Measurements from ENCODE around the gene ACBD5.

The ACBD5 gene

GRCh38 chr10:27253576-27253975 lies 13.0 kb upstream of the ACBD5 start:
- POLR2A ChIA-PET, result no interaction called here
- no peak overlapping the region for H3K27ac ChIP-seq (ENCODE audit: extremely low read depth, low read depth, low read length)
- H3K4me3 ChIP-seq (ENCODE audit: low read depth, low read length), result no peak overlapping the region
- no peak for TF ChIP-seq HIC1 (tag by site-specific recombination; IDR thresholded peaks at IDR 0.05)
- no peak for TF ChIP-seq ZNF26 (tag by site-specific recombination; IDR thresholded peaks at IDR 0.05)
- TF ChIP-seq ZNF626 (tag by site-specific recombination; IDR thresholded peaks at IDR 0.05), result no peak
- no peak for TF ChIP-seq ZNF174 (tag by site-specific recombination; IDR thresholded peaks at IDR 0.05)
- TF ChIP-seq KLF8 (tag by site-specific recombination; IDR thresholded peaks at IDR 0.05), result no peak
- TF ChIP-seq, protein P1, sequence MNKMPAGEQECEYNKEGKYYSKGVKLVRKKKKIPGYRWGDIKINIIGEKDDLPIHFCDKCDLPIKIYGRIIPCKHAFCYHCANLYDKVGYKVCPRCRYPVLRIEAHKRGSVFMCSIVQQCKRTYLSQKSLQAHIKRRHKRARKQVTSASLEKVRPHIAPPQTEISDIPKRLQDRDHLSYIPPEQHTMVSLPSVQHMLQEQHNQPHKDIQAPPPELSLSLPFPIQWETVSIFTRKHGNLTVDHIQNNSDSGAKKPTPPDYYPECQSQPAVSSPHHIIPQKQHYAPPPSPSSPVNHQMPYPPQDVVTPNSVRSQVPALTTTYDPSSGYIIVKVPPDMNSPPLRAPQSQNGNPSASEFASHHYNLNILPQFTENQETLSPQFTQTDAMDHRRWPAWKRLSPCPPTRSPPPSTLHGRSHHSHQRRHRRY (tag by site-specific recombination; IDR thresholded peaks at IDR 0.05), result no peak
- TF ChIP-seq, protein P2, sequence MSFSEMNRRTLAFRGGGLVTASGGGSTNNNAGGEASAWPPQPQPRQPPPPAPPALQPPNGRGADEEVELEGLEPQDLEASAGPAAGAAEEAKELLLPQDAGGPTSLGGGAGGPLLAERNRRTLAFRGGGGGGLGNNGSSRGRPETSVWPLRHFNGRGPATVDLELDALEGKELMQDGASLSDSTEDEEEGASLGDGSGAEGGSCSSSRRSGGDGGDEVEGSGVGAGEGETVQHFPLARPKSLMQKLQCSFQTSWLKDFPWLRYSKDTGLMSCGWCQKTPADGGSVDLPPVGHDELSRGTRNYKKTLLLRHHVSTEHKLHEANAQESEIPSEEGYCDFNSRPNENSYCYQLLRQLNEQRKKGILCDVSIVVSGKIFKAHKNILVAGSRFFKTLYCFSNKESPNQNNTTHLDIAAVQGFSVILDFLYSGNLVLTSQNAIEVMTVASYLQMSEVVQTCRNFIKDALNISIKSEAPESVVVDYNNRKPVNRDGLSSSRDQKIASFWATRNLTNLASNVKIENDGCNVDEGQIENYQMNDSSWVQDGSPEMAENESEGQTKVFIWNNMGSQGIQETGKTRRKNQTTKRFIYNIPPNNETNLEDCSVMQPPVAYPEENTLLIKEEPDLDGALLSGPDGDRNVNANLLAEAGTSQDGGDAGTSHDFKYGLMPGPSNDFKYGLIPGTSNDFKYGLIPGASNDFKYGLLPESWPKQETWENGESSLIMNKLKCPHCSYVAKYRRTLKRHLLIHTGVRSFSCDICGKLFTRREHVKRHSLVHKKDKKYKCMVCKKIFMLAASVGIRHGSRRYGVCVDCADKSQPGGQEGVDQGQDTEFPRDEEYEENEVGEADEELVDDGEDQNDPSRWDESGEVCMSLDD (tag by site-specific recombination; IDR thresholded peaks at IDR 0.05), result no peak
- TF ChIP-seq ZNF529 (tag by site-specific recombination; IDR thresholded peaks at IDR 0.05; ENCODE audit: insufficient replicate concordance), result no peak
- no peak for TF ChIP-seq ZNF221 (tag by site-specific recombination; IDR thresholded peaks at IDR 0.05; ENCODE audit: borderline replicate concordance)
- no peaks in the 10 kb centered on the region for H3K4me1 ChIP-seq (ENCODE audit: control insufficient read depth, insufficient read depth, low read length)
- CTCF ChIA-PET, result no interaction called here
- no peaks in the 10 kb centered on the region for H3K36me3 ChIP-seq (ENCODE audit: control insufficient read depth in 2 of 2, insufficient read depth in 1 of 2, low read length in 2 of 2)
- H3K9me3 ChIP-seq (ENCODE audit: control insufficient read depth, insufficient read depth, low read depth, low read length), result no peaks in the 10 kb centered on the region

DNA sequence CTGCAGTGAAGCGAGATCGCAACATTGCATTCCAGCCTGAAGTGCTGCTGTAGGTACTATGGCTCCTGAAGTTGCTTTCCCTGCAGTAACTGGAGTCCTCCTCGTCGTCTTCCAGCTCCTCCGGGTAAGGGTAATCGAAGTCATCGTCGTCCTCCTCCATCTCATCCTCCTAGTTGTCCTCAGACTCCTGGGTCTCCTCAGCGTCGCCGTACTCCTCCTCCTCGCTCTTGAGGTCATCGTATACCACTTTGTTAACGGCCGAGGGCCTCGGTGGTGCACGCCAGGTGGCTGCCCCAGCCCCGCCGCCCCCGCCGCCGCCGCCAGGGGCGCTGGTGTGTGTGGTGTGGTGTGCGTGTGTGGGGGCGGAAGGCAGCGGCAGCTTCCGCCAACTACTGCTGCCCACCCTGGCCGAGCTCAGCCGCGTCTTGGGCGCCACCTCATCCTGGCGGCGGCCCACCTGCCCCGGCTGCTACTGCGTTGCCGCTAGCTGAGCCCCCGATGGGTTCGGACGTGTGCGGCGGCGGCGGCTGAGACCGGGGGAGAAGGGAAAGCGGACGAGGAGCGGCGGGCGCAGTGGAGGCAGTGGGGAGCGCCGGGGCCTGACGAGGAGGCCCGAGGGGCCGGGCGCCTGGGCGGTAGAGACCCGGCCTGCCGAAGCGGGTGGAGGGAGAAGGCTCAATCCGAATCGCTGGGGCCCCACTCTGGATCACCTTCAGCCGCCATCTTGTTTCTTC lies 11.8 kb upstream of the ACBD5 start:
- no peaks in the 10 kb centered on the region for H3K36me3 ChIP-seq (ENCODE audit: control insufficient read depth in 2 of 2, insufficient read depth in 1 of 2, low read length in 2 of 2)
- POLR2A ChIA-PET, result no interaction called here
- H3K27ac ChIP-seq (ENCODE audit: extremely low read depth, low read depth, low read length), result no peak overlapping the region
- CTCF ChIA-PET, result interaction anchor here (0.6 to 1.2 kb wide), 2 partner anchors 9 to 39 kb away, joined by 3 read pairs; no protein-coding TSS in a partner anchor
- no peak overlapping the region for H3K4me3 ChIP-seq (ENCODE audit: low read depth, low read length)
- H3K9me3 ChIP-seq (ENCODE audit: control insufficient read depth, insufficient read depth, low read depth, low read length), result no peaks in the 10 kb centered on the region
- no peaks in the 10 kb centered on the region for H3K4me1 ChIP-seq (ENCODE audit: control insufficient read depth, insufficient read depth, low read length)
- TF ChIP-seq HOXC10 (CRISPR knock-in tag; IDR thresholded peaks at IDR 0.05) (no peak), RBAK (tag by site-specific recombination; IDR thresholded peaks at IDR 0.05) (no peak), ZNF366 (tag by site-specific recombination; conservative IDR thresholded peaks at IDR 0.05) (no peak), ZNF155 (tag by site-specific recombination; IDR thresholded peaks at IDR 0.05) (no peak), ZNF596 (tag by site-specific recombination; IDR thresholded peaks at IDR 0.05) (no peak), ZFP69B (tag by site-specific recombination; IDR thresholded peaks at IDR 0.05) (no peak), ZSCAN18 (tag by site-specific recombination; IDR thresholded peaks at IDR 0.05) (no peak), ZFP3 (tag by site-specific recombination; IDR thresholded peaks at IDR 0.05; ENCODE audit: low read depth) (no peak), ZNF274 (IDR thresholded peaks at IDR 0.05; ENCODE audit: low read length) (no peak), ZNF274 (tag by site-specific recombination; IDR thresholded peaks at IDR 0.05; ENCODE audit: borderline replicate concordance) (no peak), ZNF394 (tag by site-specific recombination; IDR thresholded peaks at IDR 0.05; ENCODE audit: borderline replicate concordance) (no peak), ZSCAN16 (tag by site-specific recombination; IDR thresholded peaks at IDR 0.05) (no peak)
- TF ChIP-seq, protein P3, sequence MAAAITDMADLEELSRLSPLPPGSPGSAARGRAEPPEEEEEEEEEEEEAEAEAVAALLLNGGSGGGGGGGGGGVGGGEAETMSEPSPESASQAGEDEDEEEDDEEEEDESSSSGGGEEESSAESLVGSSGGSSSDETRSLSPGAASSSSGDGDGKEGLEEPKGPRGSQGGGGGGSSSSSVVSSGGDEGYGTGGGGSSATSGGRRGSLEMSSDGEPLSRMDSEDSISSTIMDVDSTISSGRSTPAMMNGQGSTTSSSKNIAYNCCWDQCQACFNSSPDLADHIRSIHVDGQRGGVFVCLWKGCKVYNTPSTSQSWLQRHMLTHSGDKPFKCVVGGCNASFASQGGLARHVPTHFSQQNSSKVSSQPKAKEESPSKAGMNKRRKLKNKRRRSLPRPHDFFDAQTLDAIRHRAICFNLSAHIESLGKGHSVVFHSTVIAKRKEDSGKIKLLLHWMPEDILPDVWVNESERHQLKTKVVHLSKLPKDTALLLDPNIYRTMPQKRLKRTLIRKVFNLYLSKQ (tag by site-specific recombination; IDR thresholded peaks at IDR 0.05; ENCODE audit: borderline replicate concordance), result no peak
